Bronchial epithelial cell (primary cell): ENCODE measurements around the gene PEX6. TPM values are rescaled to one million over a fixed set of nuclear protein-coding genes. Genes with fewer than 3 reads are reported as not detected.
A peak's percentile ranks its signal among the peaks of the same experiment; 100 is the strongest.
"Not testable (repeated sequence)": the region's sequence is repeated elsewhere in the genome, so short reads cannot be mapped to it uniquely, and the experiment has no call there.

ENCODE experiments used
- DNase-seq: peaks from one replicate; pipeline ENCODE4 v3.0.0-alpha.2; 2010; ENCODE audit warnings: low read depth
- FAIRE-seq: peaks from 2 replicates; lab custom pipeline; 2011; peaks lifted over from hg19 to GRCh38; lab: Jason Lieb, UNC
- H3K27me3 ChIP-seq: 2 replicates; pipeline ENCODE4 v1.5.1; 2011; ENCODE audit warnings: low read length; ENCODE audit not compliant: control insufficient read depth, insufficient read depth
- H3K36me3 ChIP-seq: 2 replicates; pipeline ENCODE4 v1.5.1; 2011; ENCODE audit warnings: low read length; ENCODE audit not compliant: control insufficient read depth, insufficient read depth
- H3K4me3 ChIP-seq: 2 replicates; pipeline ENCODE4 v1.5.1; 2011; ENCODE audit warnings: mild to moderate bottlenecking, low read depth, low read length, control low read depth
- total RNA-seq: library from RNA; depleted of rRNA; stranded (reverse); fragments of >200 nt; gene quantifications from 2 replicates; pipeline ENCODE4 v1.2.1, GENCODE V29; 2014
- TF ChIP-seq, protein P1 (sequence below): IDR thresholded peaks from 2 replicates; pipeline ENCODE4 v1.5.1; 2011; ENCODE audit warnings: mild to moderate bottlenecking, moderate library complexity, low read length, control low read depth, inconsistent platforms; ENCODE audit not compliant: insufficient read depth, severe bottlenecking

The PEX6 gene
- total RNA-seq, 1 donor from 2014 or later: 25.0 TPM

DNA sequence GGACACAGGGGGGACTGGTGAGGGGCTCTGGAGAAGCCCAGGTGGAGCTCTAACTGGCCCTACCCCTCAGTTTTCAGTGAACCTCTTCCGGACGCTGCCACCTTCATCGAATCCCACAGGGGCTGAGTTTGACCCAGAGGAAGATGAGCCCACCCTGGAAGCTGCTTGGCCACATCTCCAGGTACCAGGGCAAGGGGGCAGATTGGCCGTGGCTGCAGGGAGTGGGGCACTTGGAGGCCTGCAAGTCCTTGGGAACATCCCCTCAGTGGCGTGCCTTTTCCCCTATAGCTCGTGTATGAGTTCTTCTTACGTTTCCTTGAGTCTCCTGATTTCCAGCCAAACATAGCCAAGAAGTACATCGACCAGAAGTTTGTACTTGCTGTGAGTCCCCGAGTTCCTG is 28.1 kb upstream of the PEX6 start:
- no peaks in the 10 kb centered on the region for H3K27me3 ChIP-seq
- DNase-seq (no peak), FAIRE-seq (no peak)
- TF ChIP-seq, protein P1, sequence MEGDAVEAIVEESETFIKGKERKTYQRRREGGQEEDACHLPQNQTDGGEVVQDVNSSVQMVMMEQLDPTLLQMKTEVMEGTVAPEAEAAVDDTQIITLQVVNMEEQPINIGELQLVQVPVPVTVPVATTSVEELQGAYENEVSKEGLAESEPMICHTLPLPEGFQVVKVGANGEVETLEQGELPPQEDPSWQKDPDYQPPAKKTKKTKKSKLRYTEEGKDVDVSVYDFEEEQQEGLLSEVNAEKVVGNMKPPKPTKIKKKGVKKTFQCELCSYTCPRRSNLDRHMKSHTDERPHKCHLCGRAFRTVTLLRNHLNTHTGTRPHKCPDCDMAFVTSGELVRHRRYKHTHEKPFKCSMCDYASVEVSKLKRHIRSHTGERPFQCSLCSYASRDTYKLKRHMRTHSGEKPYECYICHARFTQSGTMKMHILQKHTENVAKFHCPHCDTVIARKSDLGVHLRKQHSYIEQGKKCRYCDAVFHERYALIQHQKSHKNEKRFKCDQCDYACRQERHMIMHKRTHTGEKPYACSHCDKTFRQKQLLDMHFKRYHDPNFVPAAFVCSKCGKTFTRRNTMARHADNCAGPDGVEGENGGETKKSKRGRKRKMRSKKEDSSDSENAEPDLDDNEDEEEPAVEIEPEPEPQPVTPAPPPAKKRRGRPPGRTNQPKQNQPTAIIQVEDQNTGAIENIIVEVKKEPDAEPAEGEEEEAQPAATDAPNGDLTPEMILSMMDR: no peak
- H3K4me3 ChIP-seq: no peak overlapping the region
- peaks cover 31% of the 10 kb centered on the region for H3K36me3 ChIP-seq

DNA sequence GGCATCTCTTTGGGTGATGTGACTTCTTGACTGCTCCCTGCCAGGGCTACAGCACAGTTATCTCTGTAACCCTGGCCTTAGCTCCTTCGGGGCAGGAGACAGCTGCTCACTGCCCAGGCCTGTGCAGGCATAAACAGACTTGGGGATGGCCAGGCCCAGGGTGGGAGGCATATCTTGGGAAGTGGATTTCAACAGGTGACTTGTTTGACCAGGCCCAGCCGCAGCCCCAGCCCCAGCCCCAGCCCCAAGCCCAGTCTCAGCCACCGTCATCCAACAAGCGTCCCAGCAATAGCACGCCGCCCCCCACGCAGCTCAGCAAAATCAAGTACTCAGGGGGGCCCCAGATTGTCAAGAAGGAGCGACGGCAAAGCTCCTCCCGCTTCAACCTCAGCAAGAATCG is 27.3 kb upstream of the PEX6 start:
- Histone ChIP-seq H3K27me3 (no peaks in the 10 kb centered on the region), H3K36me3 (peaks cover 24% of the 10 kb centered on the region), H3K4me3 (no peak overlapping the region)
- TF ChIP-seq, protein P1: no peak
- no peak for FAIRE-seq
- no peak for DNase-seq

GRCh38 chr6:43005844-43006243 is 26.9 kb upstream of the PEX6 start:
- Histone ChIP-seq H3K27me3 (no peaks in the 10 kb centered on the region), H3K36me3 (peaks cover 20% of the 10 kb centered on the region), H3K4me3 (no peak overlapping the region)
- TF ChIP-seq, protein P1: no peak
- no peak for FAIRE-seq
- peak; percentile 74 for DNase-seq

- Histone ChIP-seq H3K36me3 (peaks cover 6% of the 10 kb centered on the region), H3K4me3 (no peak overlapping the region), H3K27me3 (no peaks in the 10 kb centered on the region)
- FAIRE-seq (no peak), DNase-seq (no peak)
- TF ChIP-seq, protein P1: no peak
Measured at GRCh38 chr6:43001843-43002242, 22.9 kb upstream of the PEX6 start.

DNA sequence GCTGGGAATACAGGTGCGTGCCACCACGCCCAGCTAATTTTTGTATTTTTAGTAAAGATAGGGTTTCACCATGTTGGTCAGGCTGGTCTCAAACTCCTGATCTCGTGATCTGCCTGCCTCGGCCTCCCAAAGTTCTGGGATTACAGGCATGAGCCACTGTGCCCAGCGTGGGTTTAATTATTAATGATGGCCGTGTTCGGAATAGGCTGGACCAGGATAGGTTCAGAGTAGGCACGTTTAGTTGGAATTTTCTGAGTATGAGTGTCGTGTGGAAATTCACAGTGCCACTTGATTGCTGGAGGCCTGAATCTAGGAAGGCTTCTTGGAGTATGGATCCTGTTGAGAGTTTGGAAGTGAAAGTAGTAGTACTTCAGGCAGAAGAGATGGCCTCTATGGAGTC is 19.2 kb upstream of the PEX6 start:
- not testable (repeated sequence) for H3K36me3 ChIP-seq, H3K27me3 ChIP-seq, DNase-seq, FAIRE-seq, H3K4me3 ChIP-seq

DNA sequence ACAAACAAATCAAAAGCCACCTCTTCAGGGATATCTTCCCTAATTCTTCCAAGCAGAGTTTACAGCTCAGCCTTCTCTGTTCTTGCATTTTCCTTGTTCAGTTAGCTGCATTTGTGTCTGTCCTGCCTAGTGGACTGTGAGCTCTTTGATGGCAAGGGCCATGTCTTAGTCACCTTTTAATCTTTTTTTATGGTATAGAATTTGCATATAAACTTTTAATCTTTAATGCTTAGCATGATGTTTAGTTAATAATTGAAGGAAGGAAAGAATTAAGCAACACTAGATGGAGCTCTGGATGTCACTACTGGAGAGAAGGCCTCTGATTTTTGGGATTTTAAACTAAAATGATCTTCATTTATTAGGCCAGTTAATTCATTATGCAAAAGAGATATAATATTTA is 17.5 kb upstream of the PEX6 start:
- H3K36me3 ChIP-seq: peaks cover 2% of the 10 kb centered on the region
- no peak for FAIRE-seq
- H3K4me3 ChIP-seq: no peak overlapping the region
- no peaks in the 10 kb centered on the region for H3K27me3 ChIP-seq
- DNase-seq: no peak
- TF ChIP-seq, protein P1: no peak
